HFFc6 (cell line): ENCODE results near the gene PLXND1. TPM values are rescaled to one million over a fixed set of nuclear protein-coding genes. Genes with fewer than 3 reads are reported as not detected.
"Not testable (repeated sequence)": the region's sequence is repeated elsewhere in the genome, so short reads cannot be mapped to it uniquely, and the experiment has no call there.

ENCODE experiments used
- DNase-seq: peaks from one replicate; pipeline ENCODE4 v3.0.0-alpha.2; 2018
- H3K27ac Mint-ChIP-seq: 2 replicates; pipeline ENCODE4 v1.8.0; 2020; ENCODE audit warnings: mild to moderate bottlenecking, mixed read lengths
- H3K27me3 Mint-ChIP-seq: 2 replicates; pipeline ENCODE4 v1.8.0; 2021; ENCODE audit warnings: mild to moderate bottlenecking, moderate library complexity, mixed read lengths; ENCODE audit not compliant: insufficient read depth
- H3K36me3 Mint-ChIP-seq: 2 replicates; pipeline ENCODE4 v1.8.0; 2021; ENCODE audit warnings: low read depth, mixed read lengths
- H3K4me1 Mint-ChIP-seq: 2 replicates; pipeline ENCODE4 v1.8.0; 2020; ENCODE audit warnings: low read depth, mixed read lengths
- H3K4me3 Mint-ChIP-seq: 2 replicates; pipeline ENCODE4 v1.8.0; 2020; ENCODE audit warnings: mild to moderate bottlenecking, moderate library complexity, mixed read lengths
- H3K9me3 Mint-ChIP-seq: 2 replicates; pipeline ENCODE4 v1.8.0; 2020; ENCODE audit warnings: mild to moderate bottlenecking, mixed read lengths
- CTCF ChIP-seq: fragments of 200-600 bp; sonication (generic); IDR thresholded peaks from 2 replicates; pipeline ENCODE4 v1.5.0; 2021; ENCODE audit warnings: antibody characterized with exemption, mild to moderate bottlenecking
- total RNA-seq, 6 experiments: library from RNA; stranded (reverse); fragmentation: NEBNext Ultra II Directional; extraction: Animal tissue kit (Norgen Biotek cat#: 25700); gene quantifications; 2 replicates in 1 of 6; 3 replicates in 5 of 6; pipeline ENCODE4 v1.2.3, GENCODE V29; 2021

The PLXND1 gene
- total RNA-seq, 6 experiments from 2014 or later, result 86.7 to 118 (median 108) TPM

- H3K9me3 Mint-ChIP-seq, result no peaks in the 10 kb centered on the region
- peak; percentile 42 for TF ChIP-seq CTCF
- peak overlapping the region; percentile 63 for H3K4me3 Mint-ChIP-seq
- no peaks in the 10 kb centered on the region for H3K27me3 Mint-ChIP-seq
- 0 out of 2 replicates have a peak, but pooled peaks cover 5% of the 10 kb centered on the region for H3K36me3 Mint-ChIP-seq
- H3K27ac Mint-ChIP-seq, result peak overlapping the region; percentile 68
- peak; percentile 92 for DNase-seq
- peaks cover 70% of the 10 kb centered on the region for H3K4me1 Mint-ChIP-seq
Observed at GRCh38 chr3:129651435-129652202, 45.1 kb upstream of the PLXND1 start.

- H3K9me3 Mint-ChIP-seq, result no peaks in the 10 kb centered on the region
- H3K36me3 Mint-ChIP-seq, result 0 out of 2 replicates have a peak, but pooled peaks cover 5% of the 10 kb centered on the region
- peak; percentile 73 for DNase-seq
- peaks cover 57% of the 10 kb centered on the region for H3K4me1 Mint-ChIP-seq
- H3K27me3 Mint-ChIP-seq, result no peaks in the 10 kb centered on the region
- H3K27ac Mint-ChIP-seq, result no peak overlapping the region
- TF ChIP-seq CTCF, result peak; percentile 83
- no peak overlapping the region for H3K4me3 Mint-ChIP-seq
Observed at GRCh38 chr3:129650256-129650872, 43.9 kb upstream of the PLXND1 start.

- Mint-ChIP-seq H3K27ac (no peak overlapping the region), H3K27me3 (no peaks in the 10 kb centered on the region), H3K4me3 (no peak overlapping the region), H3K36me3 (no peaks in the 10 kb centered on the region), H3K4me1 (peaks cover 39% of the 10 kb centered on the region), H3K9me3 (no peaks in the 10 kb centered on the region)
- DNase-seq, result no peak
- no peak for TF ChIP-seq CTCF
Observed at GRCh38 chr3:129648391-129648790, 41.9 kb upstream of the PLXND1 start.

GRCh38 chr3:129645286-129645685 is 38.8 kb upstream of the PLXND1 start:
- TF ChIP-seq CTCF, result no peak
- no peak overlapping the region for H3K4me3 Mint-ChIP-seq
- peaks cover 15% of the 10 kb centered on the region for H3K4me1 Mint-ChIP-seq

GRCh38 chr3:129644836-129645235 is 38.4 kb upstream of the PLXND1 start:
- DNase-seq, result no peak
- no peak overlapping the region for H3K4me3 Mint-ChIP-seq
- H3K4me1 Mint-ChIP-seq, result peaks cover 10% of the 10 kb centered on the region
- no peak overlapping the region for H3K27ac Mint-ChIP-seq
- no peak for TF ChIP-seq CTCF
- no peaks in the 10 kb centered on the region for H3K36me3 Mint-ChIP-seq
- H3K9me3 Mint-ChIP-seq, result no peaks in the 10 kb centered on the region
- H3K27me3 Mint-ChIP-seq, result no peaks in the 10 kb centered on the region

More at GRCh38 chr3:129645286-129645685, 38.8 kb upstream of the PLXND1 start:
- no peak for DNase-seq
- Mint-ChIP-seq H3K36me3 (no peaks in the 10 kb centered on the region), H3K9me3 (no peaks in the 10 kb centered on the region), H3K27ac (no peak overlapping the region), H3K27me3 (no peaks in the 10 kb centered on the region)

GRCh38 chr3:129641567-129642260 is 35.2 kb upstream of the PLXND1 start:
- not testable (repeated sequence) for H3K4me3 Mint-ChIP-seq, H3K4me1 Mint-ChIP-seq, H3K27me3 Mint-ChIP-seq, H3K27ac Mint-ChIP-seq, H3K9me3 Mint-ChIP-seq, H3K36me3 Mint-ChIP-seq, DNase-seq

GRCh38 chr3:129640985-129641384 is 34.5 kb upstream of the PLXND1 start:
- H3K4me3 Mint-ChIP-seq, H3K4me1 Mint-ChIP-seq, H3K9me3 Mint-ChIP-seq, H3K27ac Mint-ChIP-seq, DNase-seq, H3K27me3 Mint-ChIP-seq, H3K36me3 Mint-ChIP-seq: not testable (repeated sequence)
